Lower lobe of right lung (tissue), 2 donors: ENCODE measurements around the gene KRTAP1-3. TPM values are rescaled to one million over a fixed set of nuclear protein-coding genes. Genes with fewer than 3 reads are reported as not detected.

ENCODE experiments used
- ATAC-seq, 2 donors: fragments of 200-7000 bp; cut with Tn5 transposase; one replicate each; pipeline ENCODE4 v1.9.1; 2020 to 2022; ENCODE audit warnings: mild to moderate bottlenecking in 2 of 2, moderate library complexity in 2 of 2
- DNase-seq: peaks from one replicate; pipeline ENCODE4 v3.0.0-alpha.2; 2020
- H3K27ac ChIP-seq: fragments of 200-600 bp; one replicate; pipeline ENCODE4 v1.8.0; 2022
- H3K27me3 ChIP-seq: fragments of 200-600 bp; one replicate; pipeline ENCODE4 v1.8.0; 2022; ENCODE audit warnings: low read depth
- H3K36me3 ChIP-seq: fragments of 200-600 bp; one replicate; pipeline ENCODE4 v1.8.0; 2022; ENCODE audit warnings: mild to moderate bottlenecking
- H3K4me1 ChIP-seq: fragments of 200-600 bp; one replicate; pipeline ENCODE4 v1.8.0; 2022
- H3K4me3 ChIP-seq: fragments of 200-600 bp; one replicate; pipeline ENCODE4 v1.8.0; 2022; ENCODE audit warnings: mild to moderate bottlenecking
- H3K9me3 ChIP-seq: fragments of 200-600 bp; one replicate; pipeline ENCODE4 v1.8.0; 2022
- CTCF ChIP-seq: fragments of 200-600 bp; IDR thresholded peaks from one replicate; pipeline ENCODE4 v1.8.0; 2022; ENCODE audit warnings: antibody characterized with exemption, mild to moderate bottlenecking
- intact Hi-C: fragments of 100-400 bp; cut with DNase I; formaldehyde crosslinking; loops from one replicate; pipeline ENCODE4 v1.11.0; 2022
- total RNA-seq: library from RNA; stranded (reverse); fragmentation: NEBNext Ultra II Directional; extraction: Animal tissue kit (Norgen Biotek cat#: 25700); gene quantifications from one replicate; pipeline ENCODE4 v1.2.1, GENCODE V29; 2021
- donor health status: DM: no; HTN: yes; CAD: no; lungs with severe emphysema.

KRTAP1-3 gene
- total RNA-seq, 1 donor from 2014 or later: not detected

DNA sequence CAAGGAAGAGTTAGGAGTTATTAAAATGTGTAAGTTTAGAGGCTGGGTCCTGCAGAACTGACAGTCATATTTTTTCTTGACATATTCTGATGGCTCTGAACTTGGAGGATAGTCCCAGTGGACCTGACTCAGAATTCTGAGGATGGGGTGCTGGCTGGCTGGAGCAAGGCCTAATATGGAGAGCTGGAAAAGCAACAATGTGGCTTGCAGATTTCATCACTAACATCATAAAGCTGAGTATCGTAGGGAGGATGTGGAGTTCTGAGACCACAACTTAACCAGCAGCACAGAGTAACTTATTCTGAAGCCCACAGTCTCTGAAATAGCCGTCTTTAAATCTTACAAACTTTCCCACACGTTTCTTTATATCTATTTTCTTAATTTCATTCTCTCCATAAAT is 10.0 kb downstream of the KRTAP1-3 start:
- no peak overlapping the region for H3K4me3 ChIP-seq
- H3K27ac ChIP-seq: no peak overlapping the region
- H3K27me3 ChIP-seq: no peaks in the 10 kb centered on the region
- no peak for TF ChIP-seq CTCF
- DNase-seq (no peak), ATAC-seq (no peak)
- intact Hi-C loops: no loop called here
- H3K4me1 ChIP-seq: no peaks in the 10 kb centered on the region
- no peaks in the 10 kb centered on the region for H3K36me3 ChIP-seq
- no peaks in the 10 kb centered on the region for H3K9me3 ChIP-seq

DNA sequence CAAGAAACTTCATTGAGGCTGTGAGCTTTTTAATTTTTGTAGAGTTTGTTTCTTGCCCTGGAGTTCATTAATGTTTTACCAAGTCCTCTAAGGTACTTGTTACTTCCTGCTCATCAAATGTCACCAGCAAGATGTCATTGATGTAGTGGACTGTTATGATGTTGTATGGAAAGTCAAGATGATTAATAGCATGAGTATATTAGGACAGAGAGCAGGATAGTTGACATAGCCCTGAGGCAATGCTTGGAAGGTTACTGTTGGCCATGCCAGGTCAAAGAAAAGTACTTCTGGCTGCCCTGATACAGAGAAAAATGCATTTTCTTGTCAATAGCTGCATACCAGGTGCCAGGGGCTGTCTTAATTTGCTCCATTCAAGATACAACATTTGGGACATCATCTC is 14.3 kb downstream of the KRTAP1-3 start:
- Histone ChIP-seq H3K27ac (no peak overlapping the region), H3K4me1 (no peaks in the 10 kb centered on the region), H3K4me3 (no peak overlapping the region), H3K27me3 (no peaks in the 10 kb centered on the region), H3K9me3 (no peaks in the 10 kb centered on the region), H3K36me3 (no peaks in the 10 kb centered on the region)
- intact Hi-C loops: no loop called here
- DNase-seq (no peak), ATAC-seq (no peak)
- TF ChIP-seq CTCF: no peak

- no peak for TF ChIP-seq CTCF
- H3K27me3 ChIP-seq: no peaks in the 10 kb centered on the region
- no peaks in the 10 kb centered on the region for H3K9me3 ChIP-seq
- no peak for DNase-seq
- H3K4me1 ChIP-seq: no peaks in the 10 kb centered on the region
- no peak for ATAC-seq
- H3K36me3 ChIP-seq: no peaks in the 10 kb centered on the region
- no peak overlapping the region for H3K4me3 ChIP-seq
- no peak overlapping the region for H3K27ac ChIP-seq
- intact Hi-C loops: no loop called here
Observed at GRCh38 chr17:41019415-41019814, 15.3 kb downstream of the KRTAP1-3 start.

- Histone ChIP-seq H3K36me3 (no peaks in the 10 kb centered on the region), H3K9me3 (no peaks in the 10 kb centered on the region), H3K4me3 (no peak overlapping the region), H3K27ac (no peak overlapping the region), H3K27me3 (no peaks in the 10 kb centered on the region), H3K4me1 (no peaks in the 10 kb centered on the region)
- intact Hi-C loops: no loop called here
- DNase-seq (no peak), ATAC-seq (no peak)
- TF ChIP-seq CTCF: no peak
Observed at GRCh38 chr17:41018541-41018940, 16.1 kb downstream of the KRTAP1-3 start.

DNA sequence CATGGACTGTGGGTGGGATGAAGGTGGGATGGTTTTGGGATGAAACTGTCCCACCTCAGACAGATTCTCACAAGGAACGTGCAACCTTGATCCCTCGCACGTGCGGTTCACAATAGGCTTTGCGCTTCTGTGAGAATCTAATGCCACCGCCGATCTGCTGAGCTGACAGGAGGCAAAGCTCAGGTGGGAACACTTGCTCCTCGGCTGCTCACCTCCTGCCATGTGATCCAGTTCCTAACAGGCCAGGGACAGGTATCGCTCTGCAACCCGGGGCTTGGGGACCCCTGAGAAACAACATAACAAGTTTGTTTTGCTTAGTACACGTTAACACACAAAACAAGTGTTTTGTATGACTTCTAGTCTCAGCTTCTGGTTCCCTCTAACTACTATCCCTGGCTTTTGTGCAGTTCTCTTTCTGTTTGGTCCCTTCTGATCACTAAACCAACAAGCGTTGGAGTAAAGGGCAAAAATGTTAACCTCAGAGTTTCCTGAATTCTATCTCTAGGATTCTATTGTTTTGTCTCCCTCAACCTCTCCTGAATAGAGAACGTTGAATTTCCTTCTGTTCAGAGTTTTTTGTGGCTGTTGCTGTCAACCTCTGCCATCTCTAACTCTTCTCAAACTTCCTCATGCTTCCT is 18.0 kb downstream of the KRTAP1-3 start:
- intact Hi-C loops: no loop called here

More for the DNA sequence above, 18.0 kb downstream of the KRTAP1-3 start:
- Histone ChIP-seq H3K9me3 (no peaks in the 10 kb centered on the region), H3K36me3 (no peaks in the 10 kb centered on the region), H3K4me1 (no peaks in the 10 kb centered on the region), H3K27me3 (no peaks in the 10 kb centered on the region), H3K4me3 (no peak overlapping the region), H3K27ac (no peak overlapping the region)
- DNase-seq: no peak
- TF ChIP-seq CTCF: no peak
- ATAC-seq: no peak
